ENCODE data around the gene SPATA13. TPM values are rescaled to one million over a fixed set of nuclear protein-coding genes. Genes with fewer than 3 reads are reported as not detected.

The SPATA13 gene
- total and polyA plus RNA-seq, 2 experiments from 2014 or later: 12.4 to 19.4 TPM

DNA sequence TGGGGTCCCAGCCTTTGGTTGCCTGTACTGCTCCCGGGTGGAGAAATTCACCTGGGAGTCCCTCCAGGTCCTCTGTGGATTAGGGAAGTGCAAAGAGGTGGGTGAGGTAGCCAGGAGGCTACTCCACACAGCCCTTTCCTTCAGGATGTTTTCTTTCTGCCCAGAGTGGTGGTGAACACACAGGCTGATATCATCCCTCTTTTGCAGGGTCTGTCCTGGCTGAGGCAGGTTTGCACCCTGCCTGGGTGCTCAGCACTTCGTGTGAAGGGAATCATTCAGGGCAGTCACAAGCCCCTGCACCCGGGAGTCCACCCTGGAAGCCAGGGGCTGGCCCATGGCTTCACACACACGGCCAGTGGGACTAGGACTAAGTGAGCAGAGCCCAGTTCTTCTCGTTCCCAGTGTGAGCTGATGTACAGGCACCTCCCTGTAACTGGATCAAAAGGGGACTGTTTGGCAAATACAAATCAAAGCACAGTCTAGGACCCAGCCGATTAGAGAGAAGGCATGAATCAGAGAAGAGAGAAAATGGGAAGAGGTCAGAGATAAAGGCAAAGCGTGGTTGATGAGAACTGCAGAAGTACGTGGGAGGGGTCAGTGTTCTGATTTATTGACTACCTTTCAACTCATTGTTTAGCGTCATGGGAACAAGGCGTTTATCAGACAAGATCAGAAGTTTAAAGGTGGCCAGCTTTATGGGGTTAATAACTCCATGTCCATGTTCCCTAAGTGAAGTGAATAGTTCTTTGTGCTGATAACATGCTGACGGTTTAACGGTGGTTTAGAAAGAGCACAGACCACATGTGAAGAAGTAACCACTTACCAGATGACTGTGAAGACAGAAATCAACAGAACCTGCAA lies 30.4 kb upstream of the SPATA13 start:
- no peaks in the 10 kb centered on the region for H3K27me3 ChIP-seq
- no peaks in the 10 kb centered on the region for H4K20me1 ChIP-seq (ENCODE audit: insufficient read depth, poor library complexity, severe bottlenecking)
- TF ChIP-seq EZH2 (IDR thresholded peaks at IDR 0.05; ENCODE audit: borderline replicate concordance): no peak
- no peak for TF ChIP-seq CTCF (IDR thresholded peaks at IDR 0.05; ENCODE audit: poor library complexity)
- TF ChIP-seq EZH2phosphoT487 (IDR thresholded peaks at IDR 0.05; ENCODE audit: low read depth, severe bottlenecking, unreplicated experiment): no peak
- H3K27ac ChIP-seq: peak overlapping the region; percentile 11
- H3K4me1 ChIP-seq (ENCODE audit: insufficient read depth): peaks cover 27% of the 10 kb centered on the region
- H3K4me2 ChIP-seq: peak overlapping the region; percentile 60
- H3K9me2 ChIP-seq (replicated peaks; ENCODE audit: insufficient read depth): no peaks in the 10 kb centered on the region
- no peaks in the 10 kb centered on the region for H3K9me3 ChIP-seq (ENCODE audit: low read depth)
- no peak overlapping the region for H3K4me3 ChIP-seq
- H3K79me2 ChIP-seq: no peaks in the 10 kb centered on the region
- 20% methylated on average over 12 of the region's 12 CpGs for WGBS (ENCODE audit: low lambda C conversion rate, missing lambda C conversion rate)
- no peak overlapping the region for H2AFZ ChIP-seq
- no peaks in the 10 kb centered on the region for H3K36me3 ChIP-seq (replicated peaks; ENCODE audit: insufficient read depth, low read depth)
- DNase-seq (ENCODE audit: low spot score): no peak

GRCh38 chr13:24131749-24132148 lies 28.8 kb upstream of the SPATA13 start:
- WGBS (ENCODE audit: low lambda C conversion rate, missing lambda C conversion rate): 55% methylated on average over 1 of the region's 1 CpG
- no peaks in the 10 kb centered on the region for H4K20me1 ChIP-seq (ENCODE audit: insufficient read depth, poor library complexity, severe bottlenecking)
- no peak overlapping the region for H3K4me2 ChIP-seq
- no peak for DNase-seq (ENCODE audit: low spot score)
- no peak overlapping the region for H2AFZ ChIP-seq
- H3K36me3 ChIP-seq (replicated peaks; ENCODE audit: insufficient read depth, low read depth): no peaks in the 10 kb centered on the region
- TF ChIP-seq EZH2 (IDR thresholded peaks at IDR 0.05; ENCODE audit: borderline replicate concordance) (no peak), CTCF (IDR thresholded peaks at IDR 0.05; ENCODE audit: poor library complexity) (no peak), EZH2phosphoT487 (IDR thresholded peaks at IDR 0.05; ENCODE audit: low read depth, severe bottlenecking, unreplicated experiment) (no peak)
- no peak overlapping the region for H3K4me3 ChIP-seq
- no peaks in the 10 kb centered on the region for H3K9me2 ChIP-seq (replicated peaks; ENCODE audit: insufficient read depth)
- H3K27me3 ChIP-seq: no peaks in the 10 kb centered on the region
- no peaks in the 10 kb centered on the region for H3K79me2 ChIP-seq
- no peak overlapping the region for H3K27ac ChIP-seq
- peaks cover 24% of the 10 kb centered on the region for H3K4me1 ChIP-seq (ENCODE audit: insufficient read depth)
- no peaks in the 10 kb centered on the region for H3K9me3 ChIP-seq (ENCODE audit: low read depth)

- Histone ChIP-seq H3K9me3 (ENCODE audit: low read depth) (no peaks in the 10 kb centered on the region), H3K27me3 (no peaks in the 10 kb centered on the region), H3K36me3 (replicated peaks; ENCODE audit: insufficient read depth, low read depth) (no peaks in the 10 kb centered on the region), H3K79me2 (no peaks in the 10 kb centered on the region), H3K27ac (no peak overlapping the region), H4K20me1 (ENCODE audit: insufficient read depth, poor library complexity, severe bottlenecking) (no peaks in the 10 kb centered on the region), H3K4me3 (no peak overlapping the region), H3K4me1 (ENCODE audit: insufficient read depth) (peaks cover 14% of the 10 kb centered on the region), H2AFZ (no peak overlapping the region), H3K4me2 (no peak overlapping the region), H3K9me2 (replicated peaks; ENCODE audit: insufficient read depth) (no peaks in the 10 kb centered on the region)
- 85% methylated on average over 7 of the region's 7 CpGs for WGBS (ENCODE audit: low lambda C conversion rate, missing lambda C conversion rate)
- TF ChIP-seq EZH2phosphoT487 (IDR thresholded peaks at IDR 0.05; ENCODE audit: low read depth, severe bottlenecking, unreplicated experiment) (no peak), EZH2 (IDR thresholded peaks at IDR 0.05; ENCODE audit: borderline replicate concordance) (no peak), CTCF (IDR thresholded peaks at IDR 0.05; ENCODE audit: poor library complexity) (no peak)
- DNase-seq (ENCODE audit: low spot score): no peak
These were observed 27.3 kb upstream of the SPATA13 start for GRCh38 chr13:24133021-24133795.
